HCT116 (cell line): Measurements from ENCODE around the gene FYCO1. TPM values are rescaled to one million over a fixed set of nuclear protein-coding genes. Genes with fewer than 3 reads are reported as not detected.

Experiments used
- ATAC-seq: fragments of 200-7000 bp; cut with Tn5 transposase; 2 replicates; pipeline ENCODE4 v1.9.1; 2020; ENCODE audit warnings: mild to moderate bottlenecking, moderate library complexity
- BruUV-seq: library from RNA; stranded (reverse); fragments of 400-500 nt; replicated peaks from 2 replicates; lab custom pipeline; 2021; lab: Mats Ljungman, UMichigan
- CTCF ChIA-PET: fragments of 300-600 bp; sonication (Branson Sonifier 250); formaldehyde crosslinking; loops from one replicate; lab custom pipeline; 2021; ENCODE audit warnings: antibody characterized with exemption; lab: Charles Lee
- POLR2A ChIA-PET: fragments of 300-600, 350-600 bp; sonication (Branson Sonifier 250); formaldehyde crosslinking; loops from one replicate; lab custom pipeline; 2021; ENCODE audit warnings: antibody characterized with exemption; lab: Charles Lee
- RAD21 ChIA-PET, 2 experiments: fragments of 300-600 bp; sonication (Branson Sonifier 250); formaldehyde crosslinking; loops; one replicate each; lab custom pipeline; 2023; ENCODE audit warnings: low total read pairs in 2 of 2; ENCODE audit not compliant: uncharacterized antibody in 2 of 2, unreplicated experiment in 2 of 2, low non-redundant PET in 1 of 2; lab: Charles Lee
- DNase-seq: peaks from one replicate; pipeline ENCODE4 v3.0.0-alpha.2; 2010; ENCODE audit warnings: low read depth, low spot score
- H2AFZ ChIP-seq: fragments of 200-600 bp; shearing (Covaris generic), sonication (generic); 2 replicates; pipeline ENCODE4 v1.6.1; 2017; ENCODE audit warnings: low read depth, mixed run types, mixed read lengths, antibody characterized with exemption, low read length; ENCODE audit not compliant: poor library complexity, severe bottlenecking
- H3K27ac ChIP-seq: 2 replicates; pipeline ENCODE4 v1.5.1; 2012; ENCODE audit warnings: low read depth, low read length
- H3K27me3 ChIP-seq: fragments of 200-600 bp; sonication (generic); 2 replicates; pipeline ENCODE4 v1.6.1; 2016; ENCODE audit warnings: mixed run types, low read length, mixed read lengths; ENCODE audit not compliant: insufficient read depth
- H3K36me3 ChIP-seq, 2 experiments: fragments of 200-500 bp in 1 of 2; fragments of 200-600 bp in 1 of 2; sonication (Bioruptor generic) in 1 of 2; sonication (generic) in 1 of 2; 2 replicates each; pipeline versions ENCODE4 v1.5.1 to v1.6.1; 2014 to 2016; ENCODE audit warnings: low read length in 2 of 2, inconsistent platforms in 1 of 2, mixed read lengths in 1 of 2, mixed run types in 1 of 2; ENCODE audit not compliant: insufficient read depth in 2 of 2, control insufficient read depth in 1 of 2
- H3K4me1 ChIP-seq, 2 experiments: fragments of 200-600 bp in 1 of 2; sonication (generic) in 1 of 2; 2 replicates each; pipeline versions ENCODE4 v1.5.1 to v1.6.1; 2012 to 2017; ENCODE audit warnings: low read length in 2 of 2, inconsistent platforms in 1 of 2, mild to moderate bottlenecking in 1 of 2, mixed read lengths in 1 of 2, mixed run types in 1 of 2, moderate library complexity in 1 of 2; ENCODE audit not compliant: insufficient read depth in 2 of 2, control insufficient read depth in 1 of 2
- H3K4me2 ChIP-seq: fragments of 200-600 bp; sonication (generic); 2 replicates; pipeline ENCODE4 v1.6.1; 2017; ENCODE audit warnings: mixed run types, low read length, mixed read lengths
- H3K4me3 ChIP-seq, 2 experiments: fragments of 200-600 bp in 1 of 2; sonication (generic) in 1 of 2; replicated peaks in 1 of 2; 2 replicates each; pipeline ENCODE4 v1.5.1; 2011 to 2016; ENCODE audit warnings: low read length in 2 of 2, control low read depth in 1 of 2, low read depth in 1 of 2, mild to moderate bottlenecking in 1 of 2, mixed read lengths in 1 of 2, mixed run types in 1 of 2
- H3K79me2 ChIP-seq: fragments of 200-600 bp; sonication (generic); 2 replicates; pipeline ENCODE4 v1.6.1; 2017; ENCODE audit warnings: mild to moderate bottlenecking, mixed run types, low read length, moderate library complexity, mixed read lengths; ENCODE audit not compliant: insufficient read depth
- H3K9ac ChIP-seq: fragments of 200-600 bp; sonication (generic); 2 replicates; pipeline ENCODE4 v1.6.1; 2016; ENCODE audit warnings: low read length, mixed read lengths
- H3K9me2 ChIP-seq: fragments of 200-600 bp; sonication (generic), shearing (Covaris generic); 2 replicates; pipeline ENCODE4 v1.6.1; 2017; ENCODE audit warnings: mixed run types, mild to moderate bottlenecking, moderate library complexity; ENCODE audit not compliant: insufficient read depth
- H3K9me3 ChIP-seq, 2 experiments: fragments of 200-500 bp in 1 of 2; fragments of 200-600 bp in 1 of 2; sonication (Bioruptor generic) in 1 of 2; sonication (generic) in 1 of 2; 2 replicates each; pipeline ENCODE4 v1.6.1; 2014 to 2017; ENCODE audit warnings: low read length in 2 of 2, mixed read lengths in 2 of 2, inconsistent platforms in 1 of 2, low read depth in 1 of 2, mild to moderate bottlenecking in 1 of 2, mixed run types in 1 of 2, moderate library complexity in 1 of 2; ENCODE audit not compliant: control insufficient read depth in 1 of 2, insufficient read depth in 1 of 2
- H4K20me1 ChIP-seq: fragments of 200-600 bp; sonication (generic), shearing (Covaris generic); 2 replicates; pipeline ENCODE4 v1.6.1; 2017; ENCODE audit warnings: mixed run types, mild to moderate bottlenecking, moderate library complexity; ENCODE audit not compliant: insufficient read depth
- CTCF ChIP-seq, 3 experiments: fragments of 200-600 bp in 1 of 3; sonication (generic) in 1 of 3; IDR thresholded peaks in 2 of 3; conservative IDR thresholded peaks in 1 of 3; 2 replicates each; pipeline ENCODE4 v1.5.1; 2012 to 2017; ENCODE audit warnings: low read depth in 2 of 3, low read length in 2 of 3, antibody characterized with exemption in 1 of 3, borderline replicate concordance in 1 of 3, control low read depth in 1 of 3, mild to moderate bottlenecking in 1 of 3, mixed read lengths in 1 of 3, mixed run types in 1 of 3, moderate library complexity in 1 of 3; ENCODE audit not compliant: insufficient read depth in 1 of 3
- RAD21 ChIP-seq: IDR thresholded peaks from 2 replicates; pipeline ENCODE4 v1.6.1; 2012; ENCODE audit warnings: low read depth, mild to moderate bottlenecking
- REST ChIP-seq: IDR thresholded peaks from 2 replicates; pipeline ENCODE4 v1.6.1; 2012; ENCODE audit warnings: low read depth
- intact Hi-C: fragments of 100-400 bp; cut with micrococcal nuclease; formaldehyde crosslinking; loops from 2 replicates; pipeline ENCODE4 v1.10.0; 2022
- total RNA-seq: library from RNA; stranded (reverse); gene quantifications from one replicate; pipeline ENCODE4 v1.2.1, GENCODE V29; 2021; ENCODE audit not compliant: unreplicated experiment

Gene FYCO1
- total RNA-seq, 1 experiment from 2014 or later, result 15.8 TPM

GRCh38 chr3:45906681-45907407 is 88.8 kb downstream of the FYCO1 start:
- no peaks in the 10 kb centered on the region for H3K9me3 ChIP-seq
- no peaks in the 10 kb centered on the region for H3K27me3 ChIP-seq
- no peak overlapping the region for H3K27ac ChIP-seq
- POLR2A ChIA-PET, result no interaction called here
- no peak for DNase-seq
- peak; percentile 71 for TF ChIP-seq RAD21
- peak; percentile 43 to 59 (median 56); a peak in 4 of 6 replicates for TF ChIP-seq CTCF (IDR thresholded peaks at IDR 0.05 in 2 of 3, conservative IDR thresholded peaks at IDR 0.05 in 1 of 3; ENCODE audit: borderline replicate concordance in 1 of 3, insufficient read depth in 1 of 3, low read depth in 2 of 3, low read length in 2 of 3)
- TF ChIP-seq REST, result no peak
- TF ChIP-seq, all 23 proteins: peak for 2
- ATAC-seq, result peak; percentile 95
- no peaks in the 10 kb centered on the region for H3K79me2 ChIP-seq
- no peaks in the 10 kb centered on the region for H3K36me3 ChIP-seq
- no peak overlapping the region for H2AFZ ChIP-seq
- ChIA-PET RAD21 (no interaction called here), CTCF (no interaction called here)
- no peaks in the 10 kb centered on the region for H4K20me1 ChIP-seq
- no peak overlapping the region for H3K4me2 ChIP-seq
- no peak overlapping the region for H3K4me3 ChIP-seq
- no peaks in the 10 kb centered on the region for H3K4me1 ChIP-seq
- intact Hi-C loops, result loop anchor here (2.0 kb wide), 1 partner anchor 146 kb away; no protein-coding TSS in a partner anchor
- H3K9me2 ChIP-seq, result no peaks in the 10 kb centered on the region
- no TSS peak for BruUV-seq
- H3K9ac ChIP-seq, result no peak overlapping the region
